ENCODE results near the gene UNC13A. TPM values are rescaled to one million over a fixed set of nuclear protein-coding genes. Genes with fewer than 3 reads are reported as not detected.

The UNC13A gene
- total and polyA plus RNA-seq, 2 donors (not counting 1 experiment from before 2014, with no cell fraction given), result under 0.01 to 0.28 TPM

GRCh38 chr19:17567940-17568339 is 120.2 kb downstream of the UNC13A start:
- Histone ChIP-seq H3K36me3 (ENCODE audit: control insufficient read depth, insufficient read depth, low read length) (peaks cover 14% of the 10 kb centered on the region), H3K79me2 (ENCODE audit: control insufficient read depth, insufficient read depth, low read length) (peaks cover 2% of the 10 kb centered on the region), H4K20me1 (ENCODE audit: control insufficient read depth, extremely low read depth, insufficient read depth, low read length) (no peaks in the 10 kb centered on the region), H3K27me3 (ENCODE audit: control insufficient read depth, insufficient read depth, low read length) (no peaks in the 10 kb centered on the region), H3K27ac (ENCODE audit: insufficient read depth, low read length) (no peak overlapping the region), H3K9me3 (ENCODE audit: control insufficient read depth, insufficient read depth, low read depth, low read length) (no peaks in the 10 kb centered on the region), H3K9ac (ENCODE audit: insufficient read depth, low read length) (no peak overlapping the region), H2AFZ (ENCODE audit: low read length) (no peak overlapping the region), H3K4me1 (ENCODE audit: control insufficient read depth, extremely low read depth, insufficient read depth, low read length) (no peaks in the 10 kb centered on the region), H3K4me2 (ENCODE audit: extremely low read depth, insufficient read depth, low read length) (no peak overlapping the region), H3K4me3 (replicated peaks in 1 of 4; ENCODE audit: control extremely low read depth in 1 of 4, insufficient read depth in 1 of 4, low read depth in 3 of 4, low read length in 4 of 4) (no peak overlapping the region)
- no peak for DNase-seq (ENCODE audit: low read depth in 2 of 2)
- no peak for TF ChIP-seq EZH2 (IDR thresholded peaks at IDR 0.05; ENCODE audit: low read length, missing control alignments)
- no peak for TF ChIP-seq CTCF (conservative IDR thresholded peaks at IDR 0.05 in 1 of 2, IDR thresholded peaks at IDR 0.05 in 1 of 2; ENCODE audit: low read depth in 1 of 2, low read length in 2 of 2)

DNA sequence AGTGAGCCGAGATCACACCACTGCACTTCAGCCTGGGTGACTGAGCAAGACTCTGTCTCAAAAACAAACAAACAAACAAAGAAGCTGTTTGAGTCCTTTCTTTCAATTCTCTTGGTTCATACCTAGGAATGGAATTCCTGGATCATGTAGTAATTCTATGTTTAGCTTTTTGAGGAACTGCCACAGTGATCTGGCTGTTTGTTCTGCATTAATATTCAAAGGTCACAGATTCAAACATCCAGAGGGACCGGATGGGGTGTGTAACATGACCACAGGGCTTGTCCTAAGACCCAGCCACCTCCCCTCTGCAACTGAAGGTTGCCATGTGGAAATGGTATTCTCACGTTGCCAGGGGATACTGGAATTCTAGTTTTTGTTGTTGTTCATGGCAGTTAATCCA is 122.5 kb downstream of the UNC13A start:
- peaks cover 9% of the 10 kb centered on the region for H3K36me3 ChIP-seq (ENCODE audit: control insufficient read depth, insufficient read depth, low read length)
- no peak overlapping the region for H2AFZ ChIP-seq (ENCODE audit: low read length)
- no peaks in the 10 kb centered on the region for H3K9me3 ChIP-seq (ENCODE audit: control insufficient read depth, insufficient read depth, low read depth, low read length)
- H4K20me1 ChIP-seq (ENCODE audit: control insufficient read depth, extremely low read depth, insufficient read depth, low read length), result no peaks in the 10 kb centered on the region
- no peak overlapping the region for H3K4me2 ChIP-seq (ENCODE audit: extremely low read depth, insufficient read depth, low read length)
- H3K4me3 ChIP-seq (replicated peaks in 1 of 4; ENCODE audit: control extremely low read depth in 1 of 4, insufficient read depth in 1 of 4, low read depth in 3 of 4, low read length in 4 of 4), result no peak overlapping the region
- no peak overlapping the region for H3K9ac ChIP-seq (ENCODE audit: insufficient read depth, low read length)
- H3K4me1 ChIP-seq (ENCODE audit: control insufficient read depth, extremely low read depth, insufficient read depth, low read length), result no peaks in the 10 kb centered on the region
- H3K79me2 ChIP-seq (ENCODE audit: control insufficient read depth, insufficient read depth, low read length), result peaks cover 3% of the 10 kb centered on the region
- no peak for TF ChIP-seq CTCF (conservative IDR thresholded peaks at IDR 0.05 in 1 of 2, IDR thresholded peaks at IDR 0.05 in 1 of 2; ENCODE audit: low read depth in 1 of 2, low read length in 2 of 2)
- no peak for TF ChIP-seq EZH2 (IDR thresholded peaks at IDR 0.05; ENCODE audit: low read length, missing control alignments)
- no peak overlapping the region for H3K27ac ChIP-seq (ENCODE audit: insufficient read depth, low read length)
- DNase-seq (ENCODE audit: low read depth in 2 of 2), result no peak
- no peaks in the 10 kb centered on the region for H3K27me3 ChIP-seq (ENCODE audit: control insufficient read depth, insufficient read depth, low read length)

GRCh38 chr19:17564781-17565180 is 123.4 kb downstream of the UNC13A start:
- no peak overlapping the region for H2AFZ ChIP-seq (ENCODE audit: low read length)
- no peak overlapping the region for H3K4me3 ChIP-seq (replicated peaks in 1 of 4; ENCODE audit: control extremely low read depth in 1 of 4, insufficient read depth in 1 of 4, low read depth in 3 of 4, low read length in 4 of 4)
- H3K27me3 ChIP-seq (ENCODE audit: control insufficient read depth, insufficient read depth, low read length), result no peaks in the 10 kb centered on the region
- H3K27ac ChIP-seq (ENCODE audit: insufficient read depth, low read length), result no peak overlapping the region
- no peak for DNase-seq (ENCODE audit: low read depth in 2 of 2)
- H3K9me3 ChIP-seq (ENCODE audit: control insufficient read depth, insufficient read depth, low read depth, low read length), result no peaks in the 10 kb centered on the region
- H3K9ac ChIP-seq (ENCODE audit: insufficient read depth, low read length), result no peak overlapping the region
- no peaks in the 10 kb centered on the region for H3K4me1 ChIP-seq (ENCODE audit: control insufficient read depth, extremely low read depth, insufficient read depth, low read length)
- H4K20me1 ChIP-seq (ENCODE audit: control insufficient read depth, extremely low read depth, insufficient read depth, low read length), result no peaks in the 10 kb centered on the region
- H3K79me2 ChIP-seq (ENCODE audit: control insufficient read depth, insufficient read depth, low read length), result peaks cover 3% of the 10 kb centered on the region
- H3K36me3 ChIP-seq (ENCODE audit: control insufficient read depth, insufficient read depth, low read length), result peaks cover 14% of the 10 kb centered on the region
- no peak for TF ChIP-seq EZH2 (IDR thresholded peaks at IDR 0.05; ENCODE audit: low read length, missing control alignments)
- no peak for TF ChIP-seq CTCF (conservative IDR thresholded peaks at IDR 0.05 in 1 of 2, IDR thresholded peaks at IDR 0.05 in 1 of 2; ENCODE audit: low read depth in 1 of 2, low read length in 2 of 2)
- H3K4me2 ChIP-seq (ENCODE audit: extremely low read depth, insufficient read depth, low read length), result no peak overlapping the region

All from fibroblast of lung (primary cell).